K562 (cell line): ENCODE measurements around the gene PXMP2. TPM values are rescaled to one million over a fixed set of nuclear protein-coding genes. Genes with fewer than 3 reads are reported as not detected.

Experiments used
- CTBP1 ChIP-seq: fragments of 450-650 bp; IDR thresholded peaks from 2 replicates; pipeline ENCODE4 v1.6.1; 2016; ENCODE audit warnings: borderline replicate concordance
- FOXA3 ChIP-seq, 2 experiments: fragments of 450-650 bp in 1 of 2; sonication (generic) in 1 of 2; formaldehyde crosslinking; IDR thresholded peaks in 1 of 2; conservative IDR thresholded peaks in 1 of 2; 2 replicates each; pipeline versions ENCODE4 v1.4.0 to v1.8.0; 2020 to 2022; ENCODE audit warnings: mild to moderate bottlenecking in 2 of 2, missing genetic modification reagents in 1 of 2
- GABPB1 ChIP-seq: sonication (generic); formaldehyde crosslinking; IDR thresholded peaks from 2 replicates; pipeline ENCODE4 v1.8.0; 2022; ENCODE audit warnings: mild to moderate bottlenecking, missing genetic modification reagents
- GATAD2A ChIP-seq: fragments of 450-650 bp; IDR thresholded peaks from 2 replicates; pipeline ENCODE4 v1.6.1; 2017
- GTF2E2 ChIP-seq: fragments of 200-800 bp; sonication (Bioruptor generic); IDR thresholded peaks from 2 replicates; pipeline ENCODE4 v1.6.1; 2016; ENCODE audit warnings: missing genetic modification characterization, missing compliant biosample characterization
- HCFC1 ChIP-seq: IDR thresholded peaks from 2 replicates; pipeline ENCODE4 v1.6.1; 2012; ENCODE audit warnings: low read depth, low read length, improper control_type of control experiment
- HEY1 ChIP-seq: fragments of 250-450 bp; sonication (Bioruptor Pico); IDR thresholded peaks from 2 replicates; pipeline ENCODE4 v1.5.0; 2020; ENCODE audit warnings: mild to moderate bottlenecking, moderate library complexity, borderline replicate concordance
- KLF1 ChIP-seq: fragments of 450-650 bp; IDR thresholded peaks from 2 replicates; pipeline ENCODE4 v1.6.1; 2016; ENCODE audit warnings: missing genetic modification characterization, missing compliant biosample characterization
- MBD2 ChIP-seq: sonication (generic); IDR thresholded peaks from 2 replicates; pipeline ENCODE4 v1.6.1; 2016; ENCODE audit warnings: low read depth, borderline replicate concordance
- NFIX ChIP-seq: fragments of 250-450 bp; sonication (Bioruptor Pico); IDR thresholded peaks from 2 replicates; pipeline ENCODE4 v1.4.0; 2020; ENCODE audit warnings: low read depth, mild to moderate bottlenecking, moderate library complexity
- NONO ChIP-seq, 2 experiments: fragments of 200-400 bp in 1 of 2; fragments of 450-650 bp in 1 of 2; formaldehyde crosslinking in 1 of 2; IDR thresholded peaks; 2 replicates each; pipeline ENCODE4 v1.6.1; 2017; ENCODE audit warnings: low read depth in 2 of 2, mild to moderate bottlenecking in 2 of 2, moderate library complexity in 2 of 2, low read length in 1 of 2
- NRF1 ChIP-seq, 2 experiments: fragments of 450-650 bp; IDR thresholded peaks in 1 of 2; conservative IDR thresholded peaks in 1 of 2; 2 replicates each; pipeline ENCODE4 v1.6.1; 2014; ENCODE audit warnings: mild to moderate bottlenecking in 2 of 2
- PHF8 ChIP-seq: fragments of 200-600 bp; sonication (generic); IDR thresholded peaks from 2 replicates; pipeline ENCODE4 v1.6.1; 2012; ENCODE audit warnings: mixed run types, mild to moderate bottlenecking, inconsistent platforms, low read length, moderate library complexity, borderline replicate concordance
- PTBP1 ChIP-seq: fragments of 200-400 bp; formaldehyde crosslinking; IDR thresholded peaks from 2 replicates; pipeline ENCODE4 v1.6.1; 2017; ENCODE audit warnings: low read depth, low read length
- RUNX1 ChIP-seq: sonication (generic); IDR thresholded peaks from 2 replicates; pipeline ENCODE4 v1.6.1; 2016; ENCODE audit warnings: antibody characterized with exemption, low read depth
- SMARCC2 ChIP-seq: fragments of 450-650 bp; IDR thresholded peaks from 2 replicates; pipeline ENCODE4 v1.6.1; 2017; ENCODE audit warnings: antibody characterized with exemption, moderate library complexity, mild to moderate bottlenecking, low read depth
- SMARCE1 ChIP-seq: fragments of 450-650 bp; IDR thresholded peaks from 2 replicates; pipeline ENCODE4 v1.7.1; 2016; ENCODE audit warnings: mild to moderate bottlenecking
- SPI1 ChIP-seq: IDR thresholded peaks from 2 replicates; pipeline ENCODE4 v1.6.1; 2011; ENCODE audit warnings: low read depth, low read length, control low read depth, borderline replicate concordance
- STAT5B ChIP-seq: fragments of 250-450 bp; sonication (Bioruptor Pico); IDR thresholded peaks from 2 replicates; pipeline ENCODE4 v1.8.0; 2021; ENCODE audit warnings: mild to moderate bottlenecking, inconsistent platforms
- TBP ChIP-seq: optimal IDR thresholded peaks from 2 replicates; pipeline ENCODE3; 2011; ENCODE audit warnings: low read depth, low read length, improper control_type of control experiment
- ZKSCAN3 ChIP-seq: fragments of 250-450 bp; sonication (Bioruptor Pico); IDR thresholded peaks from 2 replicates; pipeline ENCODE4 v1.4.0; 2020
- ZNF57 ChIP-seq: fragments of 450-650 bp; formaldehyde crosslinking; IDR thresholded peaks from 2 replicates; pipeline ENCODE4 v1.4.0; 2020; ENCODE audit warnings: mild to moderate bottlenecking, moderate library complexity
- ZNF764 ChIP-seq: fragments of 250-450 bp; sonication (Bioruptor Pico); IDR thresholded peaks from 2 replicates; pipeline ENCODE4 v1.4.0; 2020; ENCODE audit warnings: low read depth, mild to moderate bottlenecking, moderate library complexity
- ZNF778 ChIP-seq: fragments of 450-650 bp; formaldehyde crosslinking; IDR thresholded peaks from 2 replicates; pipeline ENCODE4 v1.4.0; 2020; ENCODE audit warnings: mild to moderate bottlenecking, moderate library complexity
- polyA plus RNA-seq, 8 experiments: library from polyadenylated mRNA; depleted of rRNA in 4 of 8; stranded (reverse) in 5 of 8; unstranded in 3 of 8; fragments of >200 nt; fragmentation: Nextera tagmentation in 2 of 8; fragmentation: Illumina TruSeq in 1 of 8; extraction: Ambion mirVana in 2 of 8; extraction: Trizol in 1 of 8; gene quantifications; 2 replicates each; pipeline versions ENCODE4 v1.2.1 to v1.2.3, GENCODE V29; 2011 to 2014; ENCODE audit warnings: inconsistent platforms in 1 of 8, missing spikeins in 1 of 8
- total RNA-seq, 7 experiments: library from RNA; depleted of rRNA in 6 of 7; stranded (reverse); fragments of >200 nt in 6 of 7; fragmentation: Illumina TruSeq in 2 of 7; extraction: Trizol in 2 of 7; gene quantifications; 2 replicates each; pipeline versions ENCODE4 v1.2.1 to v1.2.3, GENCODE V29; 2011 to 2021; ENCODE audit warnings: low replicate concordance in 1 of 7
- TF ChIP-seq, protein P1 (sequence below): fragments of 450-650 bp; IDR thresholded peaks from one replicate; pipeline ENCODE4 v1.6.1; 2018; ENCODE audit warnings: mild to moderate bottlenecking, moderate library complexity; ENCODE audit not compliant: partially characterized antibody
- TF ChIP-seq, protein P2 (sequence below), 3 experiments: fragments of 200-800 bp in 1 of 3; fragments of 250-450 bp in 1 of 3; fragments of 450-650 bp in 1 of 3; sonication (Bioruptor Pico) in 1 of 3; sonication (Bioruptor generic) in 1 of 3; formaldehyde crosslinking in 1 of 3; IDR thresholded peaks; 2 replicates each; pipeline versions ENCODE4 v1.6.1 to v1.8.0; 2016 to 2022; ENCODE audit warnings: mild to moderate bottlenecking in 2 of 3, missing genetic modification characterization in 2 of 3, missing compliant biosample characterization in 1 of 3, moderate library complexity in 1 of 3

PXMP2 gene
- total and polyA plus RNA-seq, 9 of the 15 experiments (the other 6 are each of a cell fraction or from before 2014, with no cell fraction given): 3.0 to 66.1 (median 44.7) TPM

DNA sequence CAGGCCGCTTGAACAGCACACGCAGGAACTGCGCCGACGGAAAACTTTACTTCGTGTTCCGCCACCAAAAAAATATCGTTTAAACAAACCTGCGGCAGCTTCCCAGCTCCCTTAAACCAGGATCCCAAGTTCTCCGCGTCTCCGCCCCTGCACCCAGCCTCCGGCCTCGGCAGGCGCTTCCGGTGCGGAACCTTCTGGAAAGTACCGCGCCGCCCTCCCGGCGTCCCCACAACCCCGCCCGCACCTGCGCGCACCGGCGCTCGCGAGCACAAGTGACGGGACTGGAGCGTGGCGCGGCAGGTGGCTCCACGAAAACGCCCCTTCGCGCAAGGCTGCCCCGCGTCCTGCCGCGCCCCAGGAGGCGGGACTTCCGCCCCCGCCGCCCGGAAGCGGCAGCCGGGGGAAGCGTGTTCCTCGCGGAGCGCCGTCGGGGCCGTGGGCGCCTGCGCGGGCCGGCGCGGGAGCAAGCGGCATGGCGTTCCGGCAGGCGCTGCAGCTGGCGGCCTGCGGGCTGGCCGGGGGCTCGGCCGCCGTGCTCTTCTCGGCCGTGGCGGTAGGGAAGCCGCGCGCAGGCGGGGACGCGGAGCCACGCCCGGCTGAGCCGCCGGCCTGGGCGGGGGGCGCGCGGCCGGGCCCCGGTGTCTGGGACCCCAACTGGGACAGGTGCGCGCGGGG lies 23.2 kb downstream of the PXMP2 start, which contains the start of gene PGAM5 (continued):
- TF ChIP-seq SMARCE1: no peak
- TF ChIP-seq KLF1 (tag): peak; percentile 89
- TF ChIP-seq RUNX1: no peak
- no peak for TF ChIP-seq SMARCC2
- peak; percentile 52; the same call in 1 of the 2 replicates for TF ChIP-seq SPI1
- peak; percentile 66 to 84 for TF ChIP-seq NONO (IDR thresholded peaks at IDR 0.05; ENCODE audit: low read depth in 2 of 2, low read length in 1 of 2)
- peak; percentile 97 for TF ChIP-seq CTBP1
- no peak for TF ChIP-seq STAT5B (CRISPR knock-in tag)
- peak; percentile 93 for TF ChIP-seq GABPB1 (CRISPR knock-in tag)
- TF ChIP-seq ZKSCAN3 (CRISPR knock-in tag): no peak
- no peak for TF ChIP-seq FOXA3 (CRISPR knock-in tag; conservative IDR thresholded peaks at IDR 0.05 in 1 of 2, IDR thresholded peaks at IDR 0.05 in 1 of 2)
- TF ChIP-seq PTBP1: no peak
- TF ChIP-seq MBD2: no peak
- TF ChIP-seq HEY1: no peak
- peak; percentile 70 for TF ChIP-seq HCFC1
- no peak for TF ChIP-seq GTF2E2 (tag)
- peak; percentile 73; the same call in 1 of the 2 replicates for TF ChIP-seq PHF8
- no peak for TF ChIP-seq NFIX (CRISPR knock-in tag)
- TF ChIP-seq TBP: no peak
- no peak for TF ChIP-seq ZNF778 (CRISPR knock-in tag)
- peak; percentile 88 for TF ChIP-seq GATAD2A
- TF ChIP-seq, protein P1, sequence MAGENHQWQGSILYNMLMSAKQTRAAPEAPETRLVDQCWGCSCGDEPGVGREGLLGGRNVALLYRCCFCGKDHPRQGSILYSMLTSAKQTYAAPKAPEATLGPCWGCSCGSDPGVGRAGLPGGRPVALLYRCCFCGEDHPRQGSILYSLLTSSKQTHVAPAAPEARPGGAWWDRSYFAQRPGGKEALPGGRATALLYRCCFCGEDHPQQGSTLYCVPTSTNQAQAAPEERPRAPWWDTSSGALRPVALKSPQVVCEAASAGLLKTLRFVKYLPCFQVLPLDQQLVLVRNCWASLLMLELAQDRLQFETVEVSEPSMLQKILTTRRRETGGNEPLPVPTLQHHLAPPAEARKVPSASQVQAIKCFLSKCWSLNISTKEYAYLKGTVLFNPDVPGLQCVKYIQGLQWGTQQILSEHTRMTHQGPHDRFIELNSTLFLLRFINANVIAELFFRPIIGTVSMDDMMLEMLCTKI: no peak
- TF ChIP-seq ZNF57 (CRISPR knock-in tag): no peak
- TF ChIP-seq NRF1 (conservative IDR thresholded peaks at IDR 0.05 in 1 of 2, IDR thresholded peaks at IDR 0.05 in 1 of 2): peak; percentile 91 to 92
- TF ChIP-seq ZNF764 (CRISPR knock-in tag): no peak
- TF ChIP-seq, protein P2, sequence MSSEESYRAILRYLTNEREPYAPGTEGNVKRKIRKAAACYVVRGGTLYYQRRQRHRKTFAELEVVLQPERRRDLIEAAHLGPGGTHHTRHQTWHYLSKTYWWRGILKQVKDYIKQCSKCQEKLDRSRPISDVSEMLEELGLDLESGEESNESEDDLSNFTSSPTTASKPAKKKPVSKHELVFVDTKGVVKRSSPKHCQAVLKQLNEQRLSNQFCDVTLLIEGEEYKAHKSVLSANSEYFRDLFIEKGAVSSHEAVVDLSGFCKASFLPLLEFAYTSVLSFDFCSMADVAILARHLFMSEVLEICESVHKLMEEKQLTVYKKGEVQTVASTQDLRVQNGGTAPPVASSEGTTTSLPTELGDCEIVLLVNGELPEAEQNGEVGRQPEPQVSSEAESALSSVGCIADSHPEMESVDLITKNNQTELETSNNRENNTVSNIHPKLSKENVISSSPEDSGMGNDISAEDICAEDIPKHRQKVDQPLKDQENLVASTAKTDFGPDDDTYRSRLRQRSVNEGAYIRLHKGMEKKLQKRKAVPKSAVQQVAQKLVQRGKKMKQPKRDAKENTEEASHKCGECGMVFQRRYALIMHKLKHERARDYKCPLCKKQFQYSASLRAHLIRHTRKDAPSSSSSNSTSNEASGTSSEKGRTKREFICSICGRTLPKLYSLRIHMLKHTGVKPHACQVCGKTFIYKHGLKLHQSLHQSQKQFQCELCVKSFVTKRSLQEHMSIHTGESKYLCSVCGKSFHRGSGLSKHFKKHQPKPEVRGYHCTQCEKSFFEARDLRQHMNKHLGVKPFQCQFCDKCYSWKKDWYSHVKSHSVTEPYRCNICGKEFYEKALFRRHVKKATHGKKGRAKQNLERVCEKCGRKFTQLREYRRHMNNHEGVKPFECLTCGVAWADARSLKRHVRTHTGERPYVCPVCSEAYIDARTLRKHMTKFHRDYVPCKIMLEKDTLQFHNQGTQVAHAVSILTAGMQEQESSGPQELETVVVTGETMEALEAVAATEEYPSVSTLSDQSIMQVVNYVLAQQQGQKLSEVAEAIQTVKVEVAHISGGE (CRISPR knock-in tag; IDR thresholded peaks at IDR 0.05): peak; percentile 87 to 98 (median 97); a peak in 5 of 6 replicates
